Erythroblast (primary cell): ENCODE measurements around the gene TMPRSS11A.

Source experiments
- GATA1 ChIP-seq: IDR thresholded peaks from 2 replicates; pipeline ENCODE4 v1.6.1; 2011; ENCODE audit warnings: low read depth, mild to moderate bottlenecking, control low read depth, low read length, moderate library complexity
- POLR2A ChIP-seq: IDR thresholded peaks from 2 replicates; pipeline ENCODE4 v1.6.1; 2011; ENCODE audit warnings: mild to moderate bottlenecking, low read length

- TF ChIP-seq POLR2A, result no peak
- no peak for TF ChIP-seq GATA1
Measured at GRCh38 chr4:67896421-67897065, 66.8 kb downstream of the TMPRSS11A start.
